A549 (cell line): ENCODE measurements around the gene GNRHR. TPM values are rescaled to one million over a fixed set of nuclear protein-coding genes. Genes with fewer than 3 reads are reported as not detected.

Experiments
- ATAC-seq, 2 experiments: fragments of 200-7000 bp in 1 of 2; fragments of >200 bp in 1 of 2; cut with Nextera tagmentation in 1 of 2; cut with Tn5 transposase in 1 of 2; 3 replicates each; pipeline versions ENCODE4 v1.8.0 to v1.9.1; 2018 to 2020; ENCODE audit warnings: mild to moderate bottlenecking in 1 of 2, moderate library complexity in 1 of 2
- CTCF ChIA-PET: fragments of 300-600 bp; sonication (Branson Sonifier 250); formaldehyde crosslinking; extraction: SDS; loops from one replicate; lab custom pipeline; 2021; ENCODE audit warnings: antibody characterized with exemption, inconsistent platforms; lab: Yijun Ruan, JAX
- POLR2A ChIA-PET: fragments of 350-600 bp; formaldehyde crosslinking; extraction: SDS; loops from one replicate; lab custom pipeline; 2021; ENCODE audit warnings: antibody characterized with exemption, inconsistent platforms; lab: Yijun Ruan, JAX
- DNase-seq, 2 experiments: peaks; one replicate each; pipeline versions ENCODE4 v3.0.0 to v3.0.0-alpha.2; 2011 to 2016; ENCODE audit warnings: low read depth in 1 of 2, low spot score in 1 of 2
- FAIRE-seq: peaks from 2 replicates; lab custom pipeline; 2011; peaks lifted over from hg19 to GRCh38; lab: Jason Lieb, UNC
- H3K27ac ChIP-seq, 2 experiments: fragments of >200 bp; sonication (Bioruptor Twin); formaldehyde crosslinking; 3 replicates each; pipeline ENCODE4 v1.5.1; 2016 to 2017
- H3K4me1 ChIP-seq: fragments of >200 bp; sonication (Bioruptor Twin); formaldehyde crosslinking; 3 replicates; pipeline ENCODE4 v1.6.1; 2016
- H3K4me2 ChIP-seq: fragments of >200 bp; sonication (Bioruptor Twin); formaldehyde crosslinking; 3 replicates; pipeline ENCODE4 v1.6.1; 2016
- H3K4me3 ChIP-seq: fragments of >200 bp; sonication (Bioruptor Twin); formaldehyde crosslinking; 3 replicates; pipeline ENCODE4 v1.5.1; 2016
- H3K9me3 ChIP-seq: fragments of >200 bp; sonication (Bioruptor Twin); formaldehyde crosslinking; 3 replicates; pipeline ENCODE4 v1.6.1; 2016
- BHLHE40 ChIP-seq: IDR thresholded peaks from 2 replicates; pipeline ENCODE4 v1.6.1; 2012; ENCODE audit warnings: low read depth, low read length, inconsistent platforms
- CHD4 ChIP-seq: fragments of 200-600 bp; sonication (generic); IDR thresholded peaks from 2 replicates; pipeline ENCODE4 v1.6.1; 2016; ENCODE audit warnings: antibody characterized with exemption, mild to moderate bottlenecking, borderline replicate concordance
- EHF ChIP-seq: fragments of 250-450 bp; sonication (Bioruptor Pico); IDR thresholded peaks from 2 replicates; pipeline ENCODE4 v1.5.0; 2020; ENCODE audit warnings: mild to moderate bottlenecking
- EHMT2 ChIP-seq: fragments of 200-600 bp; sonication (generic); IDR thresholded peaks from 2 replicates; pipeline ENCODE4 v1.6.1; 2016; ENCODE audit warnings: antibody characterized with exemption, low read depth, mild to moderate bottlenecking, moderate library complexity
- EP300 ChIP-seq, 2 experiments: fragments of >200 bp; sonication (Bioruptor Twin); formaldehyde crosslinking; IDR thresholded peaks; 2 replicates in 1 of 2; 3 replicates in 1 of 2; pipeline ENCODE4 v1.6.1; 2016 to 2017
- FOXS1 ChIP-seq: fragments of 250-450 bp; sonication (Bioruptor Pico); IDR thresholded peaks from 2 replicates; pipeline ENCODE4 v1.5.0; 2020; ENCODE audit warnings: mild to moderate bottlenecking, moderate library complexity
- GATA3 ChIP-seq: IDR thresholded peaks from 2 replicates; pipeline ENCODE4 v1.6.1; 2012; ENCODE audit warnings: borderline replicate concordance
- HDAC2 ChIP-seq: fragments of 200-600 bp; sonication (generic); IDR thresholded peaks from 2 replicates; pipeline ENCODE4 v1.6.1; 2016
- HOXA7 ChIP-seq: fragments of 250-450 bp; sonication (Bioruptor Pico); IDR thresholded peaks from 2 replicates; pipeline ENCODE4 v1.5.0; 2020; ENCODE audit warnings: mild to moderate bottlenecking, moderate library complexity
- JUNB ChIP-seq: fragments of >200 bp; sonication (Bioruptor Twin); formaldehyde crosslinking; IDR thresholded peaks from 2 replicates; pipeline ENCODE4 v1.6.1; 2016
- KDM5A ChIP-seq: fragments of 200-600 bp; sonication (generic); IDR thresholded peaks from 2 replicates; pipeline ENCODE4 v1.6.1; 2016; ENCODE audit warnings: antibody characterized with exemption, mild to moderate bottlenecking
- MAZ ChIP-seq: fragments of 150-350 bp; IDR thresholded peaks from 2 replicates; pipeline ENCODE4 v1.6.1; 2014; ENCODE audit warnings: antibody characterized with exemption, low read depth, low read length, borderline replicate concordance
- MYC ChIP-seq: IDR thresholded peaks from 2 replicates; pipeline ENCODE4 v1.6.1; 2012; ENCODE audit warnings: mild to moderate bottlenecking, inconsistent platforms, low read length, improper control_type of control experiment, borderline replicate concordance
- NFE2L2 ChIP-seq: fragments of 150-350 bp; conservative IDR thresholded peaks from 2 replicates; pipeline ENCODE4 v1.6.1; 2014; ENCODE audit warnings: low read length
- NR3C1 ChIP-seq: fragments of >200 bp; sonication (Bioruptor Twin); formaldehyde crosslinking; IDR thresholded peaks from 3 replicates; pipeline ENCODE4 v1.6.1; 2017
- RAD21 ChIP-seq, 2 experiments: fragments of >200 bp in 1 of 2; sonication (Bioruptor Twin) in 1 of 2; formaldehyde crosslinking in 1 of 2; IDR thresholded peaks in 1 of 2; conservative IDR thresholded peaks in 1 of 2; 2 replicates in 1 of 2; 3 replicates in 1 of 2; pipeline ENCODE4 v1.6.1; 2012 to 2018; ENCODE audit warnings: inconsistent platforms in 1 of 2
- RNF2 ChIP-seq: fragments of 200-600 bp; sonication (generic); IDR thresholded peaks from 2 replicates; pipeline ENCODE4 v1.6.1; 2016; ENCODE audit warnings: low read depth, mild to moderate bottlenecking, antibody characterized with exemption, moderate library complexity, borderline replicate concordance
- SREBF2 ChIP-seq: fragments of 450-650 bp; IDR thresholded peaks from 2 replicates; pipeline ENCODE4 v1.6.1; 2014; ENCODE audit warnings: mild to moderate bottlenecking, moderate library complexity
- TFCP2L1 ChIP-seq: fragments of 250-450 bp; sonication (Bioruptor Pico); IDR thresholded peaks from 2 replicates; pipeline ENCODE4 v1.5.0; 2021; ENCODE audit warnings: mild to moderate bottlenecking
- TP53 ChIP-seq: fragments of 250-450 bp; sonication (Bioruptor Pico); IDR thresholded peaks from 2 replicates; pipeline ENCODE4 v1.5.0; 2021; ENCODE audit warnings: mild to moderate bottlenecking, moderate library complexity
- ZC3H11A ChIP-seq: fragments of 450-650 bp; IDR thresholded peaks from 2 replicates; pipeline ENCODE4 v1.6.1; 2014; ENCODE audit warnings: antibody characterized with exemption, mild to moderate bottlenecking
- ZFP36 ChIP-seq: fragments of 450-650 bp; IDR thresholded peaks from 2 replicates; pipeline ENCODE4 v1.6.1; 2014; ENCODE audit warnings: borderline replicate concordance; ENCODE audit not compliant: partially characterized antibody
- ZNF302 ChIP-seq: fragments of 250-450 bp; sonication (Bioruptor Pico); IDR thresholded peaks from 2 replicates; pipeline ENCODE4 v1.9.0; 2021; ENCODE audit warnings: inconsistent platforms, mild to moderate bottlenecking, moderate library complexity
- ZSCAN20 ChIP-seq: fragments of 250-450 bp; sonication (Bioruptor Pico); IDR thresholded peaks from 2 replicates; pipeline ENCODE4 v1.8.0; 2022; ENCODE audit warnings: mild to moderate bottlenecking, moderate library complexity
- WGBS: methylation state at CpG from one replicate; pipeline ENCODE4 v1.1.6; 2017; ENCODE audit errors: missing lambda C conversion rate; 5-methylcytosine and 5-hydroxymethylcytosine counted together
- polyA plus RNA-seq, 4 experiments: library from polyadenylated mRNA; depleted of rRNA in 3 of 4; stranded (reverse); fragments of >200 nt; fragmentation: RNase III in 1 of 4; extraction: RNeasy Plus Mini Kit Qiagen cat#74134 plus additional on column Dnase treatment in 1 of 4; gene quantifications; 2 replicates in 3 of 4; 3 replicates in 1 of 4; pipeline ENCODE4 v1.2.3, GENCODE V29; 2011 to 2017
- TF ChIP-seq, protein P1 (sequence below): fragments of 250-450 bp; sonication (Bioruptor Pico); IDR thresholded peaks from 2 replicates; pipeline ENCODE4 v1.5.0; 2021; ENCODE audit warnings: mild to moderate bottlenecking, moderate library complexity, borderline replicate concordance
- TF ChIP-seq, protein P2 (sequence below): fragments of 250-450 bp; sonication (Bioruptor Pico); IDR thresholded peaks from 2 replicates; pipeline ENCODE4 v1.5.0; 2020; ENCODE audit warnings: low read depth, mild to moderate bottlenecking, moderate library complexity
- TF ChIP-seq, protein P3 (sequence below): fragments of 150-350 bp; IDR thresholded peaks from 2 replicates; pipeline ENCODE4 v1.6.1; 2014; ENCODE audit warnings: low read depth, mild to moderate bottlenecking, low read length

Gene GNRHR
- polyA plus RNA-seq, 2 of the 4 experiments (the other 2 are of a cell fraction) = not detected

DNA sequence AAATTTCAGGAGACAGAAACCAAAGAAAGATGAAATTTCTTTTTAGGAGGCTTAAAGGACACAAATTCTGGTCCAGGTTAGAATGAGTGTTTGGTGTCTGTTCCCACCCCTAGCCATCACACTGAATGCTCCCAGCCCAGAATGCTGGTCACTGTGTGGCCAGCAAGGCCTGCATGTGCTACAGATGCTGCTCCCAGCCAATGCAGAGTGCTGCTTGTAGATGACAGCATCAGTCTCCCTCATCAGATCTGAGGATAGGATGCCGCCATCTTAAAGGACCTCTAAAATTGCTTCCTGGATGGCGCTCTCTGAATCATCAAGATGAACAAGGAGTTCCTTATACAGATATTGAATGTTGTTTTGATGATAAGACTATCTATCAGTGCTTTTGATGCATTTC is 35.3 kb downstream of the GNRHR start:
- DNase-seq = no peak
- ChIA-PET CTCF (no interaction called here), POLR2A (no interaction called here)
- Histone ChIP-seq H3K4me1 (peaks cover 17% of the 10 kb centered on the region), H3K27ac (no peak overlapping the region), H3K9me3 (no peaks in the 10 kb centered on the region), H3K4me3 (no peak overlapping the region), H3K4me2 (no peak overlapping the region)
- ATAC-seq = no peak
- WGBS = 89% methylated on average over 2 of the region's 2 CpGs
- no peak for FAIRE-seq
- TF ChIP-seq KDM5A (no peak), SREBF2 (no peak), NR3C1 (no peak), CHD4 (no peak), EHF (no peak), MYC (no peak), EHMT2 (no peak), ZC3H11A (no peak), EP300 (IDR thresholded peaks at IDR 0.05) (no peak), TFCP2L1 (CRISPR knock-in tag) (no peak), ZFP36 (no peak), HDAC2 (no peak), ZNF302 (CRISPR knock-in tag) (no peak), ZSCAN20 (CRISPR knock-in tag) (no peak), TP53 (CRISPR knock-in tag) (no peak), FOXS1 (CRISPR knock-in tag) (no peak), JUNB (no peak), RAD21 (conservative IDR thresholded peaks at IDR 0.05 in 1 of 2, IDR thresholded peaks at IDR 0.05 in 1 of 2) (no peak)
- TF ChIP-seq, protein P1, sequence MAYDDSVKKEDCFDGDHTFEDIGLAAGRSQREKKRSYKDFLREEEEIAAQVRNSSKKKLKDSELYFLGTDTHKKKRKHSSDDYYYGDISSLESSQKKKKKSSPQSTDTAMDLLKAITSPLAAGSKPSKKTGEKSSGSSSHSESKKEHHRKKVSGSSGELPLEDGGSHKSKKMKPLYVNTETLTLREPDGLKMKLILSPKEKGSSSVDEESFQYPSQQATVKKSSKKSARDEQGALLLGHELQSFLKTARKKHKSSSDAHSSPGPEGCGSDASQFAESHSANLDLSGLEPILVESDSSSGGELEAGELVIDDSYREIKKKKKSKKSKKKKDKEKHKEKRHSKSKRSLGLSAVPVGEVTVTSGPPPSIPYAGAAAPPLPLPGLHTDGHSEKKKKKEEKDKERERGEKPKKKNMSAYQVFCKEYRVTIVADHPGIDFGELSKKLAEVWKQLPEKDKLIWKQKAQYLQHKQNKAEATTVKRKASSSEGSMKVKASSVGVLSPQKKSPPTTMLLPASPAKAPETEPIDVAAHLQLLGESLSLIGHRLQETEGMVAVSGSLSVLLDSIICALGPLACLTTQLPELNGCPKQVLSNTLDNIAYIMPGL (CRISPR knock-in tag) = no peak

DNA sequence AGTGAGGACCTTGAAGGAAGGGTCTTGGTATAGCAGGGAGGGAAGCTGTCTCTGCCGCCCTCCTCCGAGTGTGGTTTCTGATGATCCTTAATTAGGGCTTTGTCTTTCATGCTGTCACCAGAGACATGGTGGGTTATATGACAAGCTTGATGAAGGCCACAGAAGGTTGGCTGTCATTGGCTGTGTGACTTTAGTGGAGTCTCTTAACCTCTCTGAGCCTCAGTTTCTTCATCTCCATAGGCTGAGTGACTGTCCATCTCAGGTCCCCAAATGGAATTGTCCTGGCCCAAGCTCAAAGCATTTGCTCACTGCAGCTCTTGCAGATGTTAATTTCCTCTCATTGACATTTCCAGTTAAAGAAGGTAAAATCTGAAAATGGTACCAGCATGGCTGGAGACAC is 36.6 kb downstream of the GNRHR start:
- Histone ChIP-seq H3K4me1 (peaks cover 27% of the 10 kb centered on the region), H3K4me2 (no peak overlapping the region), H3K9me3 (no peaks in the 10 kb centered on the region), H3K27ac (no peak overlapping the region), H3K4me3 (no peak overlapping the region)
- POLR2A ChIA-PET = no interaction called here
- FAIRE-seq (no peak), ATAC-seq (no peak), DNase-seq (no peak)
- WGBS = 92% methylated on average over 2 of the region's 2 CpGs
- TF ChIP-seq RNF2 = no peak
- CTCF ChIA-PET = interaction anchor here (0.7 to 2.0 kb wide), 2 partner anchors 9 to 37 kb away, joined by 3 to 5 read pairs; no protein-coding TSS in a partner anchor

DNA sequence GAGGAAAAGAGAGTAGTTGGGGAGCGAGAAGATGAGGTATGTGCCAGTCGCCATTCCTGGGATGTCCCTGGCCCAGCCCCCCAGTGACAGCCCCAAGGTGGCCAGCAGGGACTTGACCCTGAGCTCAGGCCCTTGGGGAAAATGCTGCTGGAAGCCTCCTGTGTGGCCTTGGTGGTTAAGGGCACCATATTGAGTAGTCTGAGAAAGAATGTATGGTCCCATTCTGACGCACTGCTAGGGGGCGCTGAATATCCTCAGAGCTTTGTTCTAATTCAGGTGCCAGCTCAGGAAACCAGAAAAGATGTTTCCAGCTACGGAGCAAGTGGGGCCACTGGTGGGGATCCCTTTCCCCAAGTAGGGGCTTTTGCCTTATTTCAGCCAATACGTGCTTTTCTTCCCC is 39.2 kb downstream of the GNRHR start:
- DNase-seq (no peak), ATAC-seq (no peak), FAIRE-seq (no peak)
- POLR2A ChIA-PET = interaction anchor here (2.1 kb wide), 1 partner anchor 14 kb away, joined by 6 read pairs; the partner anchor contains the start of gene UBA6
- CTCF ChIA-PET = interaction anchor here (0.6 to 2.4 kb wide), 2 partner anchors 32 to 85 kb away, joined by 3 to 7 read pairs; no protein-coding TSS in a partner anchor
- no peak overlapping the region; the same call in 2 of the 3 replicates for H3K4me2 ChIP-seq
- H3K4me1 ChIP-seq = peaks cover 21% of the 10 kb centered on the region
- H3K9me3 ChIP-seq = no peaks in the 10 kb centered on the region
- TF ChIP-seq NFE2L2 (no peak), GATA3 (no peak), ZFP36 (no peak), BHLHE40 (no peak), MAZ (no peak), CHD4 (no peak), HOXA7 (CRISPR knock-in tag) (no peak), ZSCAN20 (CRISPR knock-in tag) (no peak), KDM5A (no peak)
- TF ChIP-seq, protein P2, sequence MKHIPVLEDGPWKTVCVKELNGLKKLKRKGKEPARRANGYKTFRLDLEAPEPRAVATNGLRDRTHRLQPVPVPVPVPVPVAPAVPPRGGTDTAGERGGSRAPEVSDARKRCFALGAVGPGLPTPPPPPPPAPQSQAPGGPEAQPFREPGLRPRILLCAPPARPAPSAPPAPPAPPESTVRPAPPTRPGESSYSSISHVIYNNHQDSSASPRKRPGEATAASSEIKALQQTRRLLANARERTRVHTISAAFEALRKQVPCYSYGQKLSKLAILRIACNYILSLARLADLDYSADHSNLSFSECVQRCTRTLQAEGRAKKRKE (CRISPR knock-in tag) = no peak
- TF ChIP-seq, protein P1 (CRISPR knock-in tag) = no peak
- TF ChIP-seq, protein P3, sequence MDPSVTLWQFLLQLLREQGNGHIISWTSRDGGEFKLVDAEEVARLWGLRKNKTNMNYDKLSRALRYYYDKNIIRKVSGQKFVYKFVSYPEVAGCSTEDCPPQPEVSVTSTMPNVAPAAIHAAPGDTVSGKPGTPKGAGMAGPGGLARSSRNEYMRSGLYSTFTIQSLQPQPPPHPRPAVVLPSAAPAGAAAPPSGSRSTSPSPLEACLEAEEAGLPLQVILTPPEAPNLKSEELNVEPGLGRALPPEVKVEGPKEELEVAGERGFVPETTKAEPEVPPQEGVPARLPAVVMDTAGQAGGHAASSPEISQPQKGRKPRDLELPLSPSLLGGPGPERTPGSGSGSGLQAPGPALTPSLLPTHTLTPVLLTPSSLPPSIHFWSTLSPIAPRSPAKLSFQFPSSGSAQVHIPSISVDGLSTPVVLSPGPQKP = no peak
- TF ChIP-seq, all 56 proteins: peak for 0
- Histone ChIP-seq H3K4me3 (no peak overlapping the region), H3K27ac (peak overlapping the region in 1 of 2 experiments; percentile 62; a peak in 1 of 6 replicates)
- 86% methylated on average over 6 of the region's 6 CpGs for WGBS
